Natural killer cell (primary cell): ENCODE measurements around the gene MATN1. TPM values are rescaled to one million over a fixed set of nuclear protein-coding genes. Genes with fewer than 3 reads are reported as not detected.

ENCODE experiments used
- ATAC-seq, 3 donors: fragments of 150-1000 bp in 2 of 3; fragments of 200-7000 bp in 1 of 3; cut with Tn5 transposase; 1 replicate in 1 of 3; 2 replicates in 2 of 3; pipeline ENCODE4 v1.10.0; 2021; ENCODE audit warnings: mild to moderate bottlenecking in 2 of 3, moderate library complexity in 2 of 3
- DNase-seq, 2 donors: peaks; one replicate each; pipeline versions ENCODE4 v3.0.0 to v3.0.0-alpha.2; 2013 to 2021; ENCODE audit warnings: mixed read lengths in 1 of 2
- H3K27ac ChIP-seq: one replicate; pipeline ENCODE4 v1.5.1; 2013; ENCODE audit warnings: mild to moderate bottlenecking, low read length
- H3K27me3 ChIP-seq: one replicate; pipeline ENCODE4 v1.6.1; 2013; ENCODE audit warnings: low read length; ENCODE audit not compliant: control insufficient read depth, insufficient read depth
- H3K36me3 ChIP-seq: one replicate; pipeline ENCODE4 v1.6.1; 2013; ENCODE audit warnings: low read length; ENCODE audit not compliant: control insufficient read depth, insufficient read depth
- H3K4me1 ChIP-seq: one replicate; pipeline ENCODE4 v1.6.1; 2013; ENCODE audit warnings: low read length; ENCODE audit not compliant: control insufficient read depth, insufficient read depth
- H3K4me3 ChIP-seq: one replicate; pipeline ENCODE4 v1.5.1; 2013; ENCODE audit warnings: low read length
- H3K9me3 ChIP-seq: one replicate; pipeline ENCODE4 v1.6.1; 2013; ENCODE audit warnings: low read length; ENCODE audit not compliant: control insufficient read depth, insufficient read depth
- H3K27ac Mint-ChIP-seq, 2 donors: one replicate each; pipeline ENCODE4 v1.8.0; 2022; ENCODE audit warnings: mild to moderate bottlenecking in 2 of 2, mixed read lengths in 2 of 2, moderate library complexity in 1 of 2
- H3K27me3 Mint-ChIP-seq, 2 donors: one replicate each; pipeline ENCODE4 v1.8.0; 2022; ENCODE audit warnings: low read depth in 2 of 2, mixed read lengths in 2 of 2
- H3K36me3 Mint-ChIP-seq: one replicate; pipeline ENCODE4 v1.8.0; 2022; ENCODE audit warnings: mixed read lengths
- H3K4me1 Mint-ChIP-seq, 2 donors: one replicate each; pipeline ENCODE4 v1.8.0; 2022; ENCODE audit warnings: mixed read lengths in 2 of 2
- H3K4me3 Mint-ChIP-seq: one replicate; pipeline ENCODE4 v1.8.0; 2022; ENCODE audit warnings: mild to moderate bottlenecking, moderate library complexity, mixed read lengths
- H3K9me3 Mint-ChIP-seq, 2 donors: one replicate each; pipeline ENCODE4 v1.8.0; 2022; ENCODE audit warnings: mixed read lengths in 2 of 2
- WGBS: methylation state at CpG from one replicate; pipeline ENCODE4 v1.1.7; 2013; ENCODE audit warnings: missing lambda C conversion rate; ENCODE audit not compliant: insufficient coverage; 5-methylcytosine and 5-hydroxymethylcytosine counted together
- intact Hi-C: fragments of 100-400 bp; cut with micrococcal nuclease; formaldehyde crosslinking; loops from one replicate; pipeline ENCODE4 v1.14.2; 2022
- total RNA-seq, 4 donors: library from RNA; stranded (reverse); fragments of 120-200 nt in 1 of 4; gene quantifications; one replicate each; pipeline versions ENCODE4 v1.2.3 to v1.2.4, GENCODE V29; 2013 to 2022
- TF ChIP-seq, protein P1 (sequence below): fragments of 200-600 bp; IDR thresholded peaks from one replicate; pipeline ENCODE4 v1.8.0; 2022; ENCODE audit warnings: antibody characterized with exemption

MATN1 gene
- total RNA-seq, 3 donors from 2014 or later (not counting 1 experiment from before 2014, with no cell fraction given), result 0.93 to 1.7 (median 1.2) TPM

GRCh38 chr1:30705698-30706097 lies 17.7 kb downstream of the MATN1 start:
- Histone ChIP-seq H3K27ac (no peak overlapping the region), H3K4me3 (no peak overlapping the region), H3K27me3 (no peaks in the 10 kb centered on the region), H3K4me1 (no peaks in the 10 kb centered on the region), H3K9me3 (no peaks in the 10 kb centered on the region), H3K36me3 (no peaks in the 10 kb centered on the region)
- Mint-ChIP-seq H3K36me3 (no peaks in the 10 kb centered on the region), H3K4me1 (peaks cover 0 to 8% of the 10 kb centered on the region in 2 donors), H3K9me3 (no peaks in the 10 kb centered on the region), H3K4me3 (no peak overlapping the region), H3K27ac (no peak overlapping the region), H3K27me3 (peaks cover 0 to 4% of the 10 kb centered on the region in 2 donors)
- intact Hi-C loops, result no loop called here
- ATAC-seq (no peak), DNase-seq (no peak)
- 73% methylated on average over 4 of the region's 4 CpGs for WGBS
- TF ChIP-seq, protein P1, sequence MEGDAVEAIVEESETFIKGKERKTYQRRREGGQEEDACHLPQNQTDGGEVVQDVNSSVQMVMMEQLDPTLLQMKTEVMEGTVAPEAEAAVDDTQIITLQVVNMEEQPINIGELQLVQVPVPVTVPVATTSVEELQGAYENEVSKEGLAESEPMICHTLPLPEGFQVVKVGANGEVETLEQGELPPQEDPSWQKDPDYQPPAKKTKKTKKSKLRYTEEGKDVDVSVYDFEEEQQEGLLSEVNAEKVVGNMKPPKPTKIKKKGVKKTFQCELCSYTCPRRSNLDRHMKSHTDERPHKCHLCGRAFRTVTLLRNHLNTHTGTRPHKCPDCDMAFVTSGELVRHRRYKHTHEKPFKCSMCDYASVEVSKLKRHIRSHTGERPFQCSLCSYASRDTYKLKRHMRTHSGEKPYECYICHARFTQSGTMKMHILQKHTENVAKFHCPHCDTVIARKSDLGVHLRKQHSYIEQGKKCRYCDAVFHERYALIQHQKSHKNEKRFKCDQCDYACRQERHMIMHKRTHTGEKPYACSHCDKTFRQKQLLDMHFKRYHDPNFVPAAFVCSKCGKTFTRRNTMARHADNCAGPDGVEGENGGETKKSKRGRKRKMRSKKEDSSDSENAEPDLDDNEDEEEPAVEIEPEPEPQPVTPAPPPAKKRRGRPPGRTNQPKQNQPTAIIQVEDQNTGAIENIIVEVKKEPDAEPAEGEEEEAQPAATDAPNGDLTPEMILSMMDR, result no peak

- peaks cover 0 to 4% of the 10 kb centered on the region in 2 donors for H3K27me3 Mint-ChIP-seq
- H3K4me3 Mint-ChIP-seq, result no peak overlapping the region
- 82% methylated on average over 14 of the region's 14 CpGs for WGBS
- no peaks in the 10 kb centered on the region for H3K9me3 Mint-ChIP-seq
- H3K4me3 ChIP-seq, result no peak overlapping the region
- no peaks in the 10 kb centered on the region for H3K9me3 ChIP-seq
- H3K27ac Mint-ChIP-seq, result no peak overlapping the region
- no peak for DNase-seq
- no peak overlapping the region for H3K27ac ChIP-seq
- H3K4me1 ChIP-seq, result no peaks in the 10 kb centered on the region
- TF ChIP-seq, protein P1, result no peak
- H3K4me1 Mint-ChIP-seq, result peaks cover 0 to 8% of the 10 kb centered on the region in 2 donors
- H3K36me3 ChIP-seq, result no peaks in the 10 kb centered on the region
- intact Hi-C loops, result no loop called here
- no peak for ATAC-seq
- no peaks in the 10 kb centered on the region for H3K36me3 Mint-ChIP-seq
- H3K27me3 ChIP-seq, result no peaks in the 10 kb centered on the region
These were observed 18.4 kb downstream of the MATN1 start for GRCh38 chr1:30704765-30705509.

- no peaks in the 10 kb centered on the region for H3K4me1 ChIP-seq
- no peak overlapping the region for H3K27ac Mint-ChIP-seq
- no peaks in the 10 kb centered on the region for H3K9me3 Mint-ChIP-seq
- H3K27me3 ChIP-seq, result no peaks in the 10 kb centered on the region
- H3K4me3 ChIP-seq, result no peak overlapping the region
- H3K27ac ChIP-seq, result no peak overlapping the region
- ATAC-seq (no peak), DNase-seq (no peak)
- no peaks in the 10 kb centered on the region for H3K36me3 Mint-ChIP-seq
- no peaks in the 10 kb centered on the region for H3K36me3 ChIP-seq
- no peaks in the 10 kb centered on the region for H3K9me3 ChIP-seq
- H3K4me3 Mint-ChIP-seq, result no peak overlapping the region
- H3K4me1 Mint-ChIP-seq, result peaks cover 0 to 8% of the 10 kb centered on the region in 2 donors
- WGBS, result 69% methylated on average over 4 of the region's 4 CpGs
- intact Hi-C loops, result no loop called here
- H3K27me3 Mint-ChIP-seq, result peaks cover 0 to 4% of the 10 kb centered on the region in 2 donors
- TF ChIP-seq, protein P1, result no peak
These were observed 19.1 kb downstream of the MATN1 start for GRCh38 chr1:30704271-30704670.

DNA sequence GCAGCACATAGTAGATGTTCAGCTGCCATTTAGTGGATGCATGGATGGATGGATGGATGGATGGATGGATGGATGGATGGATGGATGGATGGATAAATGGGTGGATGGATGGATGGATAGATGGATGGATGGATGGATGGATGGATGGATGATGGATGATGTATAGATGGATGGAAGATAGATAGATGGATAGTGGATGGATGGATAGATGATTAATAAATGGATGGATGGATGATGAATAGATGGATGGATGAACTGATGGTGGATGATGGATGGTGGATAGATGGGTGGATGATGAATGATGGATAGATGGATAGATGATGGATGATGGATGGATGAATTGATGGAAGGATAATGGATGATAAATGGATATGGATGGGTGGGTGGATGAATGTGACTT lies 20.6 kb downstream of the MATN1 start:
- H3K27me3 Mint-ChIP-seq, result no peaks in the 10 kb centered on the region
- no peak for DNase-seq
- intact Hi-C loops, result no loop called here
- Histone ChIP-seq H3K27ac (no peak overlapping the region), H3K27me3 (no peaks in the 10 kb centered on the region), H3K36me3 (no peaks in the 10 kb centered on the region), H3K9me3 (no peaks in the 10 kb centered on the region), H3K4me3 (no peak overlapping the region), H3K4me1 (no peaks in the 10 kb centered on the region)
- ATAC-seq, result no peak
- H3K4me3 Mint-ChIP-seq, result no peak overlapping the region
- no peak overlapping the region for H3K27ac Mint-ChIP-seq
- no peaks in the 10 kb centered on the region for H3K4me1 Mint-ChIP-seq
- TF ChIP-seq, protein P1, result no peak
- H3K9me3 Mint-ChIP-seq, result no peaks in the 10 kb centered on the region
- no peaks in the 10 kb centered on the region for H3K36me3 Mint-ChIP-seq
